Neural cell (in vitro differentiated cells): ENCODE data around the gene IQGAP1.

Experiments
- EP300 ChIP-seq: fragments of 450-650 bp; conservative IDR thresholded peaks from 2 replicates; pipeline ENCODE4 v1.6.1; 2014; ENCODE audit warnings: antibody characterized with exemption, mild to moderate bottlenecking, moderate library complexity; ENCODE audit not compliant: poor library complexity, severe bottlenecking
- EZH2 ChIP-seq: fragments of 200-600, 300-800 bp; shearing (Covaris generic), sonication (generic); IDR thresholded peaks from 2 replicates; pipeline ENCODE4 v1.6.1; 2014; ENCODE audit warnings: antibody characterized with exemption, low read length, borderline replicate concordance, mild to moderate bottlenecking; ENCODE audit not compliant: insufficient read depth, poor library complexity, severe bottlenecking
- MXI1 ChIP-seq: fragments of 450-650 bp; conservative IDR thresholded peaks from 2 replicates; pipeline ENCODE4 v1.6.1; 2014; ENCODE audit warnings: antibody characterized with exemption, mild to moderate bottlenecking; ENCODE audit not compliant: poor library complexity, severe bottlenecking
- POLR2AphosphoS5 ChIP-seq: IDR thresholded peaks from 2 replicates; pipeline ENCODE4 v1.6.1; 2012
- RAD21 ChIP-seq: fragments of 450-650 bp; conservative IDR thresholded peaks from 2 replicates; pipeline ENCODE4 v1.6.1; 2014; ENCODE audit warnings: antibody characterized with exemption, mild to moderate bottlenecking, moderate library complexity
- REST ChIP-seq: IDR thresholded peaks from 2 replicates; pipeline ENCODE4 v1.6.1; 2012; ENCODE audit warnings: borderline replicate concordance
- SMC3 ChIP-seq: fragments of 450-650 bp; conservative IDR thresholded peaks from 2 replicates; pipeline ENCODE4 v1.6.1; 2014; ENCODE audit warnings: antibody characterized with exemption, mild to moderate bottlenecking, moderate library complexity; ENCODE audit not compliant: poor library complexity
- TAF1 ChIP-seq: IDR thresholded peaks from 2 replicates; pipeline ENCODE4 v1.6.1; 2012; ENCODE audit warnings: low read depth
- TF ChIP-seq, protein P1 (sequence below): fragments of 450-650 bp; IDR thresholded peaks from 2 replicates; pipeline ENCODE4 v1.5.1; 2014; ENCODE audit warnings: antibody characterized with exemption, mild to moderate bottlenecking, moderate library complexity; ENCODE audit not compliant: poor library complexity, severe bottlenecking

GRCh38 chr15:90407336-90407735 is 19.3 kb downstream of the IQGAP1 start:
- TF ChIP-seq, protein P1, sequence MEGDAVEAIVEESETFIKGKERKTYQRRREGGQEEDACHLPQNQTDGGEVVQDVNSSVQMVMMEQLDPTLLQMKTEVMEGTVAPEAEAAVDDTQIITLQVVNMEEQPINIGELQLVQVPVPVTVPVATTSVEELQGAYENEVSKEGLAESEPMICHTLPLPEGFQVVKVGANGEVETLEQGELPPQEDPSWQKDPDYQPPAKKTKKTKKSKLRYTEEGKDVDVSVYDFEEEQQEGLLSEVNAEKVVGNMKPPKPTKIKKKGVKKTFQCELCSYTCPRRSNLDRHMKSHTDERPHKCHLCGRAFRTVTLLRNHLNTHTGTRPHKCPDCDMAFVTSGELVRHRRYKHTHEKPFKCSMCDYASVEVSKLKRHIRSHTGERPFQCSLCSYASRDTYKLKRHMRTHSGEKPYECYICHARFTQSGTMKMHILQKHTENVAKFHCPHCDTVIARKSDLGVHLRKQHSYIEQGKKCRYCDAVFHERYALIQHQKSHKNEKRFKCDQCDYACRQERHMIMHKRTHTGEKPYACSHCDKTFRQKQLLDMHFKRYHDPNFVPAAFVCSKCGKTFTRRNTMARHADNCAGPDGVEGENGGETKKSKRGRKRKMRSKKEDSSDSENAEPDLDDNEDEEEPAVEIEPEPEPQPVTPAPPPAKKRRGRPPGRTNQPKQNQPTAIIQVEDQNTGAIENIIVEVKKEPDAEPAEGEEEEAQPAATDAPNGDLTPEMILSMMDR: no peak
- TF ChIP-seq REST (no peak), RAD21 (no peak), MXI1 (no peak), POLR2AphosphoS5 (no peak), TAF1 (no peak), EZH2 (no peak), EP300 (no peak), SMC3 (no peak)
